Stomach (tissue), 4 donors: Measurements from ENCODE around the gene CARD19.

ENCODE experiments used
- CTCF ChIP-seq, 7 experiments: fragments of 450-650 bp in 4 of 7; fragments of 200-600 bp in 3 of 7; sonication (generic) in 3 of 7; IDR thresholded peaks; one replicate each; pipeline ENCODE4 v1.5.1; 2016 to 2019; ENCODE audit warnings: antibody characterized with exemption in 7 of 7, control low read depth in 2 of 7, mild to moderate bottlenecking in 1 of 7
- EP300 ChIP-seq: sonication (generic); formaldehyde crosslinking; IDR thresholded peaks from one replicate; pipeline ENCODE4 v1.6.1; 2017; ENCODE audit warnings: antibody characterized with exemption
- POLR2A ChIP-seq, 4 donors: fragments of 450-650 bp; IDR thresholded peaks; one replicate each; pipeline ENCODE4 v1.6.1; 2016; ENCODE audit warnings: antibody characterized with exemption in 4 of 4, control low read depth in 2 of 4, mild to moderate bottlenecking in 1 of 4, moderate library complexity in 1 of 4
- POLR2AphosphoS5 ChIP-seq, 3 donors: sonication (generic); formaldehyde crosslinking; IDR thresholded peaks; one replicate each; pipeline ENCODE4 v1.6.1; 2016; ENCODE audit warnings: antibody characterized with exemption in 3 of 3

GRCh38 chr9:93089024-93089423, 7.0 kb upstream of the CARD19 start:
- TF ChIP-seq CTCF (IDR thresholded peaks at IDR 0.05) (no peak), EP300 (no peak), POLR2A (IDR thresholded peaks at IDR 0.05) (no peak), POLR2AphosphoS5 (IDR thresholded peaks at IDR 0.05) (no peak)
